Mucosa of descending colon (tissue), 3 donors: ENCODE measurements around the gene SH3GL2. TPM values are rescaled to one million over a fixed set of nuclear protein-coding genes. Genes with fewer than 3 reads are reported as not detected.

Experiments used
- ATAC-seq: fragments of 200-7000 bp; cut with Tn5 transposase; one replicate; pipeline ENCODE4 v1.9.1; 2020; ENCODE audit warnings: mild to moderate bottlenecking, moderate library complexity
- DNase-seq, 3 donors: peaks; one replicate each; pipeline ENCODE4 v3.0.0-alpha.2; 2020
- H3K36me3 ChIP-seq: fragments of 200-600 bp; one replicate; pipeline ENCODE4 v1.8.0; 2021; ENCODE audit warnings: low read depth, mild to moderate bottlenecking
- H3K4me1 ChIP-seq: fragments of 200-600 bp; one replicate; pipeline ENCODE4 v1.8.0; 2021; ENCODE audit warnings: low read depth, mild to moderate bottlenecking
- H3K4me3 ChIP-seq: fragments of 200-600 bp; one replicate; pipeline ENCODE4 v1.8.0; 2021; ENCODE audit warnings: mild to moderate bottlenecking
- H3K9me3 ChIP-seq: fragments of 200-600 bp; one replicate; pipeline ENCODE4 v1.8.0; 2021; ENCODE audit warnings: mild to moderate bottlenecking
- intact Hi-C, 2 donors: fragments of 100-400 bp; cut with DNase I in 1 of 2; cut with micrococcal nuclease in 1 of 2; formaldehyde crosslinking; loops; one replicate each; pipeline versions ENCODE4 v1.11.0 to v1.11.1; 2022; cut with DNase I, micrococcal nuclease
- total RNA-seq, 3 donors: library from RNA; stranded (reverse); fragmentation: NEBNext Ultra II Directional in 2 of 3; extraction: Animal tissue kit (Norgen Biotek cat#: 25700) in 2 of 3; gene quantifications; one replicate each; pipeline versions ENCODE4 v1.2.1 to v1.2.4, GENCODE V29; 2021 to 2023
- TF ChIP-seq, protein P1 (sequence below): fragments of 200-600 bp; IDR thresholded peaks from one replicate; pipeline ENCODE4 v1.8.0; 2022; ENCODE audit warnings: antibody characterized with exemption, mild to moderate bottlenecking
- donor health status: DM: no; HTN: no; CAD: no; lungs with moderate emphysema.
- donor health status: DM: no; HTN: no; CAD: no.
- donor health status: DM: no; HTN: yes; CAD: no.

SH3GL2 gene
- total RNA-seq, 3 donors from 2014 or later, result 0.38 to 0.73 (median 0.63) TPM

DNA sequence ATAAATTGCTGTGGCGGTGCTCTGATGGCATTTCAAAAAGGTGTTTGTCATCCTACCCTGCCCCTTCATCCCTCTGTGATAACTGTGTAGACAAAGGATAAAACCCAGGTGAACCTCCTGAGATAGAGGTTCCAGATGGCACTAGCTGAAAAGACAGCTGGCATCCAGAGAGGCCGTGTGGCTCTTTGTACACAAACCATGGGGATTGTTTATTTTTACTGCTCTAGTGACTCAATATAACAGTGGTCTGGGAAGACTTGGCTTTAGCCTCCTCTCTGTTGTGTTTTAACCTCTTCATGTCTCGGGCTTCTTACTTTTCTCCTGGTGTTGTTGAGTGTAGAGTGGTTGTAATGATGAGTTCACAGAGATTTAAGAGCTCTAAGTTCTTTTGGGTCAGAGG, 48.8 kb downstream of the SH3GL2 start:
- TF ChIP-seq, protein P1, sequence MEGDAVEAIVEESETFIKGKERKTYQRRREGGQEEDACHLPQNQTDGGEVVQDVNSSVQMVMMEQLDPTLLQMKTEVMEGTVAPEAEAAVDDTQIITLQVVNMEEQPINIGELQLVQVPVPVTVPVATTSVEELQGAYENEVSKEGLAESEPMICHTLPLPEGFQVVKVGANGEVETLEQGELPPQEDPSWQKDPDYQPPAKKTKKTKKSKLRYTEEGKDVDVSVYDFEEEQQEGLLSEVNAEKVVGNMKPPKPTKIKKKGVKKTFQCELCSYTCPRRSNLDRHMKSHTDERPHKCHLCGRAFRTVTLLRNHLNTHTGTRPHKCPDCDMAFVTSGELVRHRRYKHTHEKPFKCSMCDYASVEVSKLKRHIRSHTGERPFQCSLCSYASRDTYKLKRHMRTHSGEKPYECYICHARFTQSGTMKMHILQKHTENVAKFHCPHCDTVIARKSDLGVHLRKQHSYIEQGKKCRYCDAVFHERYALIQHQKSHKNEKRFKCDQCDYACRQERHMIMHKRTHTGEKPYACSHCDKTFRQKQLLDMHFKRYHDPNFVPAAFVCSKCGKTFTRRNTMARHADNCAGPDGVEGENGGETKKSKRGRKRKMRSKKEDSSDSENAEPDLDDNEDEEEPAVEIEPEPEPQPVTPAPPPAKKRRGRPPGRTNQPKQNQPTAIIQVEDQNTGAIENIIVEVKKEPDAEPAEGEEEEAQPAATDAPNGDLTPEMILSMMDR, result no peak
- DNase-seq (peak in 1 of 3 donors; percentile 28), ATAC-seq (peak; percentile 64)
- Histone ChIP-seq H3K36me3 (no peaks in the 10 kb centered on the region), H3K9me3 (no peaks in the 10 kb centered on the region), H3K4me1 (no peaks in the 10 kb centered on the region), H3K4me3 (no peak overlapping the region)
- intact Hi-C loops, result no loop called here

DNA sequence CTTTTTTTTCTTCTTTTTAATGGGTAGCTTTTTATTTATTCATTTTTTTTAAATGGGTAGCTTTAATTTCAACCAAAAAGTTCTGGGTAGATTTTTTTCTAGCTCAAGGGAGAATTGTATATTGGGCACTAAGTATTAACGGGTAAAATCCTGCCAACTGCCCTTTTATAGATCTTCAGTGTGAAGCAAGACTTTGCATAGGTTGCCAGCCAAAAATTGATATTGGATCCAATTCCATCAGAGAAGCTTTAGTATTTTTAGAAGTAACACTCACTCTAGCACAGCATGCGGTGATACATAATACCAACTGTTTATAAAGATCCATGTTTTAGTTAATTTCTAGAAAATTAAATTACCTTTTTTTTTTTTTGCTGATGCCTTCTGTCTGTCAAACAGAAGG, 49.8 kb downstream of the SH3GL2 start:
- intact Hi-C loops, result no loop called here
- TF ChIP-seq, protein P1, result no peak
- ATAC-seq (no peak), DNase-seq (no peak)
- Histone ChIP-seq H3K4me1 (no peaks in the 10 kb centered on the region), H3K36me3 (no peaks in the 10 kb centered on the region), H3K9me3 (no peaks in the 10 kb centered on the region), H3K4me3 (no peak overlapping the region)

DNA sequence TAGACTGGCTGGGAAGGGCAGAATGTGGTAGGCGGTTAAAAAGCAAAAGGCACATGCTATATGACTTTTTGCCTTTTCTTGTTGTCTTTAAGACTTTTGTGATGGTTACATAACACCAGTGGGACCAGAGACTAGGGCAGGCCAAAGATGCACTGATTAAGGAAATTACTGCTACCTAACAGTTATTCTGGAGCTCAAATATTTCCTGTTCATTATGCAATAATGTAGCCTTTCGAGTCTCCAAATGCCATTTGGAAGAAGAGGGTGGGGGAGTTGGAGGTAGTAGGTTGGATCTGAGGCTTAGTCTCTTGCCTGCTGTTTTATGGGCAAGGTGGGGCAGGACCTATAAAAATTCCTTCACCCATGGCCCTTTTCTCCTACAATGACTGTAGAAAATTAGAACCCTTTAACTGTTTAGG, 51.7 kb downstream of the SH3GL2 start:
- ATAC-seq, result peak; percentile 80
- no peaks in the 10 kb centered on the region for H3K36me3 ChIP-seq
- no peaks in the 10 kb centered on the region for H3K4me1 ChIP-seq
- TF ChIP-seq, protein P1, result no peak
- no peak overlapping the region for H3K4me3 ChIP-seq
- intact Hi-C loops, result no loop called here
- peak in 1 of 3 donors; percentile 37 for DNase-seq
- no peaks in the 10 kb centered on the region for H3K9me3 ChIP-seq

DNA sequence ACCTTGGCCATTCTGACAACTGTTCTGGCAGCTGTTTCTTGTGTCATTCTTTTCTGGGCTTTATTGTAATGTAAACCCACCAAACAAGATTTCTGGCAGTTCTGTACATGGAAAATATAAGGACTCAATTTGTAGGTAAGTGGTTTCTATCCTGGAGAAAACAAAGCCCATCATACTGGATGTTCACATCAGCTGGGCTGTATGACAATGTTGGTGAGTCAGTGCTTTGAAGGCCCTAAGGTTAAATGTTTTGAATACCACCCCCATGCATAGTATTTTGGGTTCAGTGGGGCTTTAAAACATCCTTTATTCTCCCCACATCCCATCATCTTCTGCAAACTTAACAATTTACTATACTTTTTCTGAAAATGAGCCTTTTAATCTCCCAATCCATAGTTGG, 52.5 kb downstream of the SH3GL2 start:
- Histone ChIP-seq H3K9me3 (no peaks in the 10 kb centered on the region), H3K4me3 (no peak overlapping the region), H3K4me1 (no peaks in the 10 kb centered on the region), H3K36me3 (no peaks in the 10 kb centered on the region)
- intact Hi-C loops, result no loop called here
- no peak for ATAC-seq
- TF ChIP-seq, protein P1, result no peak
- no peak for DNase-seq

DNA sequence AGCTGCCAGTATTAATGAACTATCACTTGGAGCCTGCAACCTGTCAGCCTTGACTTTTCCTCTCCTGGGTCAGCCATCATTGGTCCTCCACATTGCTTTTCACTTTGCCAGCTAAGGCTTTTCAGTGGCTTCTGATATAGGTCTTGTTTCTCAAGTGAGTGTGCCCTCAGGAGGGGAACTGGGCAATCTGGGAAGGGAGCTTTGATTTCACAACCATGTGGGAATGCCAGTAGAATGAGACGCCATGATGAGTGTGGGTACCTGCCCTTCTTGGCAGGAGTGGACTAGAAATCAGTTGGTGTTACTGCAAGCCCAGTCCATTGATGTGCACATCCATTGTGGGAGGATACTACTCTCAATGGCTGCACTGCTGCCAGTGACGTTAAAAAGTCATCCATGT, 54.1 kb downstream of the SH3GL2 start:
- no peaks in the 10 kb centered on the region for H3K36me3 ChIP-seq
- H3K4me1 ChIP-seq, result peaks cover 3% of the 10 kb centered on the region
- H3K9me3 ChIP-seq, result no peaks in the 10 kb centered on the region
- ATAC-seq (no peak), DNase-seq (no peak)
- no peak overlapping the region for H3K4me3 ChIP-seq
- TF ChIP-seq, protein P1, result no peak
- intact Hi-C loops, result no loop called here
